Stimulated activated CD4-positive, alpha-beta T cell treated with anti-CD3 and anti-CD28 coated beads, Interleukin-2, amount 100 ng/mL, for 4 hours (primary cell): Measurements from ENCODE around the gene KLF16.

Experiments used
- DNase-seq: peaks from one replicate; pipeline ENCODE4 v3.0.0-alpha.2; 2020; ENCODE audit warnings: low read depth

KLF16 gene

DNA sequence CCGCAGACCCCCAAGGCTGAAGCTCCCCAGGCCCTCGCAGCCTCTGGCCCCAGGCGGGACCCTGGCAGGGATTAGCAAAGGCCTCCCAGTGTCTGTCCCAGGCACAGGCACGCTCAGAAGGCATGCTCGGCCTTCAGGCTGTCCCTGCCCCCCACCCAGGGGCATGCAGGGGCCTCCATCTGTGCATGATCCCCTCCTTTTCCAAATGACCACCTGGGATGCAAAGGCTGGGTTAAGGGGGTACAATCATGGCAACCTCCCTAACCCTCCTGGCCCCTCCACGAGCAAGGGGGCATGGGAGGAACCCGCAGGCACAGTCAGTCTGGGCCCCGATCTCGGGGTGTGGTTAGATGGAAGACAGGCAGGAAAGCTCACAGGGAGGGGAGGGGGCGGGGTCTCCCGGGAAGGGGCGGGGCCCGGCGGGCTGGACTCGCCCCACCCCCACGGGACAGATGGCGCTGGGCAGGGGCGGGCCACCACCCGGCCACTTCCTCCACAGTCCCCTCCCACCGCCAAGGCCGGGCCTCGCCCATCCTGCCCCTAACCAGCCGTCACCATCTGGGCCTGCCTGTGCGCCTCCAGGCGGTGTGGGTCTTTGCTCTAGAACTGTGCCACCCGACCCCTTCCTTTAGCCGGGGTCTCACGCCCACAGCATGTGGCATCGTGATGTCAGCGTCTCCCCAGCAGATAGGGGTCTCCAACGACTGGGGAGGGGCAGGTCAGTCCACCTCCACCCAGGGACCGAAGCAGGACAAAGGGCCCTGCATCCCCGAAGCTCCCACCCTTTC is 8.1 kb downstream of the KLF16 start:
- DNase-seq, result peak; percentile 56

DNA sequence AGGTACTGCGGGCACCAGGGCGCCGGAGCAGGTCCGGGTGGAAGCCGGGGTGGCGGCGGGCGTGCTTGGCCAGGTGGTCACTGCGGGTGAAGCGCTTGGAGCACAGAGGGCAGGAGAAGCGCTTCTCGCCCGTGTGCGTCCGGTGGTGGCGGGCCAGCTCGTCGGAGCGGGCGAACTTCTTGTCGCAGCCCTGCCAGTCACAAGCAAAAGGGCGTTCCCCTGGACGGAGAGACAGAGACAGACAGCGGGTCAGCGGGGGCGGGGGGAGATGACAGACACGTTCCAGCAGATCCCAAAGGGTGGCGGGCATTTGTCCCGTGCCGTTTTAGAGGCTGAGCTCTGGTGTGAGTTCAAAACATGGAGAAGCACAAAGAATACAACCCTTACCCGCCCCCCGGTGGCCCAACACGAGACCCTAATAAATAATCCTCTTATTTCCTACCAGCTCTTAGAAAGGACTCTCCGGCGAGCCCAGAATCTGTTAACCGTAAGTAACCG is 8.8 kb downstream of the KLF16 start:
- DNase-seq, result no peak

DNA sequence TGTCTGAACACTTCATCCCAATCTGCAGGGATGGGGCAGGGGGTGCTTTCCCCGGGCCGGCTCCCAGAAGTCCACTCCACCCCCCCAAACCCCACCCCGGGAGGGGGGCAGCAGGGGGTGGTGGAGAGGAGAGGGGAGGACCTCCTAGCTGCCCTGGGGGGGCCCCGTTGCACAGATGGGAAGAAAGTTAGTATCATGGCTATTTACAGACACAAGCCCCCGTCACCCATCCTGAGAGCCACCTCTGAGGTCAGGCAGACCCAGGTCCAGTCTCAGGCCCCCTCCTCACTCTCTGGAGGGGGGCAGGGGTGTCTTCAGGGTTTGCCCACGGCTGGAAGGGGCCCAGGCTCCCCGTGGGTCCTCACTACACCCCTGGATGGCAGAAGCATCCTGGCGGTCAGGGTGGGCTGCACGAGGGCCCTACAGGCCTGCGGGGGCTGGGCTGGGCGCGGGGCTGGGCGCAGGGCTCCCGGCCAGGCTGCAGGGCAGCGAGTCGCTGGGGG is 9.3 kb downstream of the KLF16 start:
- no peak for DNase-seq

DNA sequence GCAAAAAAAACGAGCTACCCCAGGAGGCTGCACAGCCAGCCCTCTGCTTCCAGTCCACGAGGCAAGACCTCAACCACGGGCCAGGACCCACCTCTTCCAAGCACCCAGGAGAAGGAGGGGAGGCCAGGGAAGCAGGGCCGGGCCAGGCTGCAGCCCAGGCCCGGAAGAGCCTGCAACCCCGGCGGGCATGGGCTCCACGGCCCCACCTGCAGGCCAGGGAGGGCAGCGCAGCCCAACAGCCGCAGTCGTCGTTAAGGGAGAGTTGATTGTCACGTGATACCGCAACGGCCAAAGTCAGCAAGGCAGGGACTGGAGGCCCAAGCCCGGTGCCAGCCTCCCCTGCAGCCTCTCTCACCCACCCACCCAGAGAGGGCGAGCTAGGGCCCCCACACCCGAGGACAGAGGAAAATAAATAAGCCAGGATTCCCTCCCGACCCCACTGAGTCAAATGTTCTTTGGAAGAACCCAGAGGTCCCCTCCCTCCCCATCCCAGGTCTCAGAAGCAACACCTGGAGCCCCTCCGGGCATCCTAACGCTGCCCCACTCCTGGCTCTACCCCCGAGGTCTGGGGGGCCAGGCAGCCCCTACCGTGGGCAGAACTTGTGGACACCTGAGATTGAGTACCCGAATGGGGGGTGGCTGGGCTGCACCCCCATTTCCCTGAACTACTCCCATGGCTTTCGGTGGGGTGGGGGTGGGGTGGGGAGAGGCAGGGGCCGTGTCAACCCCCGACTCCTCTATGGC is 9.9 kb downstream of the KLF16 start:
- DNase-seq, result peak; percentile 63

DNA sequence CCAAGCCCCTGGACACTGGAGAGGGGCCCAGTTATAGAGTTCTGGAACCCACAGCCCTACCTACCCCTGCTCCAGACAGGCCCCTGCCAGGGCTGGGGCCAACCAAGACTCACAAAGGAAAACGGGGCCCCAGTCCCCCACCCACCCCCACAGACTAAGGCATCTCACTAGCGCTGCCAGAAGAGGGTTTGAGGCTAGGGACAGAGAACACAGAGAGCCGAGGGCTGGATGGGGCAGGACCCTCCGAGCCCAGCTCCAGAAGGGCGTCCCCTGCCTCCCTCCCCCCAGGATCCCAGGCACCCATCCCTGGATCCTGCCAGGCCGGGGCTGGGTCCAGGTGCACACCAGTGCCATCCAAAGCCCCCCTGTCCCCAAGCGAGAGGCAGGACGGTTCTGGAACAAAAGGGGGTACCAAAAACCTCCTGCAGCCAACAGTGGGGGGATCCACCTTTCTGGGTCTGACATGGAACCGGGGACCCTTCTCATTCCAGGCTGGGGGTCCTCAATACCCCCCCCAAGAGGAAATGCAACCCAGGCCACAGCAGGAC is 10.7 kb downstream of the KLF16 start:
- no peak for DNase-seq

DNA sequence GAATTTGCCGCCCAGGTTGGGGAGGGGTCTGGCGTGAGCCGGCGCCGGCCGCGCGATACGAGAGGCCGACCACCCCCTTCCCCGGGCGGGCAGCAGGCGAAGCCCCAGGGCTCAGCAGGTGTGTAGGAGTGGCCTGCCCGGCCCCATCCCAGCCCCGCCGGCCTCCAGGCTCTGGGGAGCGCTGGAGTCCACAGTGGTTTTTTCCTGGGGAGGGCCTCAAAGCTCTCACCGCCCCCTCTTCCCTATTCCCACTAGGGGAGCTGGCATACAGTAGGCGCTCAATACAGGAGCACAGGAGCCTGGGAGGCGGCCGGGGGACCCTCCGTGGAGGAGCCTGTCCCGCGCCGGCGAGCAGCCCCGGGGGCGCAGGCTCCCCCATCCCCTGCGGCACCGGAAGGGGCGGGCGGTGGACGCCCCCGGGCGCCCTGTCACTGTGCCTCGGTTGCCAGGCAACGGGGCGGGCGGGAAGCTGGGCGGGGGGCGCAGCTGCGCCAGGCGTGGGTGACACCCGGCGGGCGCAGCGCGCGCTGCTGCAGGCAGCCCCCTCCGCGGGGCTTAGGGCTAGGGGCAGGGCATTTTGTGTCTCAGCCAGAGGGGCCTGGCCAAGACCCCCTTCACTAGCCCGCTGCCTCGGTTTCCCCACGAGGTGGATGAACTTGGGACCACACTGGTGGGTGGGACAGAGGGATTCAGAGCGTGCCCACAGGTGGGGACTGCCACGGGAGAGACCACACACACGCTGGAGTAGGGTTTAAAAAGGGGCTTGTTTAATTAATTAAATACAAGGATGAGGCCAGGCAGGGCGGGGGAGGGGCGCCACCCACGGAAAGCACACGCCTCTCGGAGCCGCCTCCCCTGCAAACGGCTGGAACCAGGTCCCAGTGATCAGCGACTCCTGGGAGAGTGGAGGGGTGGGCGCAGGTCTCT is 11.5 kb downstream of the KLF16 start:
- peak; percentile 83 for DNase-seq

DNA sequence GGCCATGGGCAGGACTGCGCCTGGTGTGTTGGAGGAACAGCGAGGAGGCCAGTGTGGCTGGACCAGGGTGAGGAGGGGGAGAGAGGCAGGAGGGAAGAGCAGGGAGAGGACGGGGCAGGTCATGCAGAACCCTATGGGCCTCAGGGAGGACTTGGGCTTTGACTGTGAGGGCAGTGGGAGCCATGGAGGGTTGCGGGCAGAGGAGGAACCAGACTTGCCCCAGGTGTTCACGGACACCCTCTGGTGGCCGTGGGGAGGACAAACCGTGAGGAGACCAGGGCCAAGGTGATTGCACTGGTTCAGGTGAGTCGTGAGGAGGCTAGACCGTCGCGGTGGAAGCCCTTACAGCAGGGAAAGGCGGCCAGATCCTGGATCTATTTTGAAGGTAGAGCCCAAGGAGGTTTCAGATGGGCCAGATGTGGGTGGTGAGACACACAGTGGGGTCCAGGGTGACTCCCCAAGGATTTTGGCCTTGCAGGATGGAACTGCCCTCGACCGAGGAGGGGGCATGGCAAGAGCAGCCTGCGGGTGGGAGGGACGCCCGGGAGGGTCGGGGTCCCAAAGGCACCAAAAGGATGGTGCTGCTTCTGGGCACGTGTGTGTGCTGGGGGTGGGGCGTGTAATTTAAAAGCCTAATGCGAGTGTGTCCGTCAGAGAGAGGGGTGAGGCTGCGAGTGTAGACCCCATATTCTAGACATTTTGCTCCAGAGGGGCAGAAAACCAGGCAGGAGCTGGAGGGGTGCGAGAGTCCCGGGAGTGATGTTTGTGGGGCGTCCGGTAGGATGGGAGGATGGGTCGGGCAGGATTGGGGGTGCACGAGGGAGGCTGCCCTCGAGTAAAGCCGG is 12.3 kb downstream of the KLF16 start:
- DNase-seq, result no peak

DNA sequence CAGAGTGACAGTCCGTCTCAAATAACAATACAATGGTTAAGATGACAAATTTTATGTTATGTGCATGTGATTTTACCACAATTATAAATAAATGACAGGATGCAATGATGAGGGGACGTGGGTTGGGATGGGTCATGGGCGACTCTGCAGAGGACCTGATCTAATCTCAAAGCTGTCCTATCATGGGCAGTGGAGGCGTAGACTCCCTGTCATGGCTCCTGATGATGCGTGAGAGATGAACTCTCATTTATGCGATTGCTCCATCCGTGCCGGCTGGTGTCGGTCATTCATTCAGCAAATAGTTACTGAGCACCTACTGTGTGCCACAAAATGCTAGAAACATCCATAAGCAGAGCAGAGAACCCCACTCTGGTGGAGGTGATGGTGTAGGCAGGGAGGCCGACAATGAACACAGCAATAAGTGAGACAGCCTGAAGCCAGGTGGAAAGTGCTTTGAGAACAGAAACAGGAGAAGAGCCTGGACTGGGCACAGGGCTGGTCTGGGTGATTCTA is 13.4 kb downstream of the KLF16 start:
- DNase-seq, result no peak

DNA sequence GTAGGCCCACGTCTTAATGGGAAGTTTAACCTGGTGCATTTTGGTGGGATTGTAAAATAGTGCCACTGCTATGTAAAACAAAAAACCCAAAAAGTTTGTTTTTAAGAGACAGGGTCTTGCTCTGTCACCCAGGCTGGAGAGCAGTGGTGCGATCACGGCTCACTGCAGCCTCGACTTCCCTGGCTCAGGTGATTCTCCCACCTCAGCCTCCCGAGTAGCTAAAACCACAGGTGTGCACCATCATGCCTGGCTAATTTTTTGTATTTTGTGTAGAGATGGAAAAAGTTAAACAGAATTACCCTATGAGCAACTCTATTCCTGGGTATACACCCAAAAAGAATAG is 14.3 kb downstream of the KLF16 start:
- DNase-seq, result no peak

DNA sequence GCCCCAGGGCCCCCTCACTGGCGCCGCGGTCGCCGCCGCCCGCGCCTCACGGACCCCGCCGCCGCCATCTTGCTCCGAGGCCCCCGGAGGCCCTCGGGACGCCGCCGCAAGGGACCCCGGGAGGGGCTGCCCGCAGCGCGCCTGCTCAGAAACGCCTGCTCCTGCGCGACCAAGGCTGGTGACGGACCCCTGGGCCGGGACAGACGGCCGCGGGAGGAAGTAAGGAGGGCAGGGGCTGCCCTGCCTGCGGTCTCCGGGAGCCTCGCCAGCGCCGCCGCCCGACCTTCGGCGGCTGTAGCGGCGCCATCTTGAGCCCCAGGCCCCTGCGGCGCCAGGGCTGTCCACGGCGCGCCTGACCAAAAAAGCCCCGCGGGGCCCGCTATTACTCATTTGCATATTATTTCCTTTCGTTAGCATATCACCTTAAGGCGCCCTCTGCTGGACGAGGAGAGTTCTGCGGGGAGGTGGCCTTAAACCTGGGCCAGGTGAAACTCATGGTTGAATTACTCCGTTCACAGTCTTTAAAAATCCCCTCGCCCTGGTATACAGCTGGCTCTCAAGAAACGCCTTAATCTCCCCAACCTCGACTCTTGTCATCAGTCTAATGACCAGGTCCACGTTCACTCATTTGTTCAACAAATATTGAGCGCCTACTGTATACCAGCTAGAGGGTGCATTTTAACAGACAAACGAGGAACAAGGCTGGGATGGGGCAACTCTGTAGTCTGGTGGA is 14.8 kb downstream of the KLF16 start, which contains the start of gene REXO1:
Gene REXO1, minus strand, starts transcription at position 85 of the 733 bp plus-strand sequence. CDS start 125 bp downstream, outside the sequence.
- DNase-seq, result peak; percentile 97

DNA sequence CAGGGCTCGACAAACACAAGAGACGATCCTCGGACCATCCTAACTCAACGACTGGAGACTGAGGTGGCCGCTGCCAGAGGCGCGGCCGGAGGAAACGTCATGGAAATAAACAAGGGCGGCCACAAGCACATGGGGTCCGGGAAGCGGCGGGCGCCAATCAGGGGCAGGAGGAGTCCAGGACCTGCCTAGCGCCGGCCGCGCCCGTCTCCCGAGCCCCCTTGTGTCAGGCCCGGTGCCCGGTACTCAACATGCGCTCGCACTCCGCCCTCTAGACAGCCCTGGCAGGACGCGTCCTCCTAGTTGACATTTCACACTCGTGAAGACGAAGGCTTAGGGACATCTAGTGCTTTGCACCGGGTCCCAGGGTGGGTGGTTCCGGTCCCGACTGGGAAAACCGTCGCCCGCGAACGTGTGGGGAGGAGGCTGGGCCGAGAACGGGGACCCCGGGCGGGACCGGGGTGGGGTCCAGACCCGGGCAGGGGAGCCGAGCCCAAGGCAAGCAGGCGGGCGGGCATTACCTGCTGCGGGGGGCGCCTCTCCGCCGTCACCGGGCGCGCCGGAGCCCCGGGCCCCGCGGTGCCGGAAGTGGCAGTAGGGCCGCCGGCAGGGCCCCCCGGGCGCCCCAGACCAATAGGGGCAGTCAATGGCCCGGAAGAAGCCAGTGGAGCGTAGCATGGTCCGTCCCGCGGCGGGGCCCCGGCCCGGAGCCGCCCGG is 15.5 kb downstream of the KLF16 start:
- DNase-seq, result no peak

DNA sequence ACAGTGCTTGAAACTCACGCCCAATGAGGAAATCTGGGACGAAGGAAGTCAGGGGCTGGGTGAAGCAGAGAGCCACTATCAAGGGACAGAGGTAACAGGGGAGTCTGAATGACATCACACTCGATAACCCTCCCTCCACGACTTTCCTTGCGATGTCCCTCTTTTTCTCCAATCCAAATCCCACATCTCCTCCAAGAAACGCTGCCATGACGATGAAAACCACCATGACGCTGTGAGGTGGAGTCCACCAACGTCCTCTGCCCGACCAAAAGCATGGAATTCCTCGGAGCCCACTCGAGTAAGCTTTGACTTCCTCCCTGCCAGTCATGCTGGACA is 16.1 kb downstream of the KLF16 start:
- no peak for DNase-seq

DNA sequence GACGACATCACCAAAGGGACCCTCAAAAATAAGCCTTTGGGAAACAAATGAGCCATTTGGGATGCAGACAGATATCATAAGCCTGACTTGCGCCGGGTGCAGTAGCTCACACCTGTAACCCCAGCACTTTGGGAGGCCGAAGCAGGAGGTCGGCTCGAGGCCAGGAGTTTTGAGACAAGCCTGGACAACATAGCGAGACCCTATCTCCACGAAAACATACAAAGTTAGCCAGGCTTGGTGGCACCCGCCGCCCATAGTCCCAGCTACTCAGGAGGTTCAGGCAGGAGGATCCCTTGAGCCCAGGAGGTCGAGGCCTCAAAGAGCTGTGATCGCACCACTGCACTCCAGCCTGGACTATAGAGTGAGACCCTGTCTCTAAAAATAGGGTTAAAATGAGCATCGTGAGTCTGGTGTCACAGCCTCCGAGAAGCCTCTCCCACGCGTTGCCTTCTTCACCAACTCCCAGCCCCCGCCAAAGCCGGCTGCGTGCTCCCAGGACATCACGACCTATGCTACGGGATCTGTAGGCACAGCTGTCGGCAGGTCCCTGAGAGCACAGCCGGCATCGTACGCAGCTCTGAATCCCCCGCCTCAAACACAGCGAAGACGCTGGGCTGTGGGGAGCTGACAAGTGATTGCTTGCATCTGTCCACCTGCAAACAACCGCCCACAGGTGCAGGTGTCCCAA is 16.7 kb downstream of the KLF16 start:
- no peak for DNase-seq

DNA sequence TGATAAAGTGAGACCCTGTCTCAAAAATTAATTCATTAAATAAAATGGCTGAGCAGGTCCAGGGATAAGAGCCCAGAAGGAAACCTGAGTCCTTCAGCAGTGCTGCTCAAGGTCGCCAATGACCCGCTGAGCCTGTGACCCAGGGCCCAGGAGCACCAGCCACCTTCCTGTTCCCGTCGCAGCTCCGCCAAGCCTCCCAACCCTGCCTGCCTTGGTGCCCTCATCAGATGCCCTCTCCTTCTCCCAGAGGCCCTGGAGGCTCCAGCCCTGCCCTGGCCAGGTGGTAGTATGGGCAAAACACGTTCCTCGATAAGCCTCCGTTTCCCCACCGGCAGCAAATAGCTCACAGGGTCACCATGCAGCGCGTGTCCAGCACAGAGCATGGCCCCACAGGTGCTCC is 17.7 kb downstream of the KLF16 start:
- no peak for DNase-seq

DNA sequence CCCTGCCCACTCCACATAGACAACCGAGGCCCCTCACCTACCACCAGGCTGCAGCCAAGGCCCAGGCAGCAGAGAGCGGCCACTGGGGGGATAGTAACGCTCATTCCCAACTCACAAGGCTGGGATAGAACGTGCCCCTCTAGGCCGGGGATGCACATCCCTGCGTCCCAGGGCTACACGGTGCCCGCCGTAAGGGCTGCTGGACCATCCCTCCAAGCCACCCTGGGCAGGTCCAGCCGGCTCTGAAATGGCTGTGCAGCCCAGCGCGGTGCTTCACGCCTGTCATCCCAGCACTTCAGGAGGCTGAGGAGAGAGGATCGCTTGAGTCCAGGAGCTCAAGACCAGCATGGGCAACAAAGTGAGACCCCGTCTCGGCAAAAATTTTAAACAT is 18.3 kb downstream of the KLF16 start:
- DNase-seq, result no peak

DNA sequence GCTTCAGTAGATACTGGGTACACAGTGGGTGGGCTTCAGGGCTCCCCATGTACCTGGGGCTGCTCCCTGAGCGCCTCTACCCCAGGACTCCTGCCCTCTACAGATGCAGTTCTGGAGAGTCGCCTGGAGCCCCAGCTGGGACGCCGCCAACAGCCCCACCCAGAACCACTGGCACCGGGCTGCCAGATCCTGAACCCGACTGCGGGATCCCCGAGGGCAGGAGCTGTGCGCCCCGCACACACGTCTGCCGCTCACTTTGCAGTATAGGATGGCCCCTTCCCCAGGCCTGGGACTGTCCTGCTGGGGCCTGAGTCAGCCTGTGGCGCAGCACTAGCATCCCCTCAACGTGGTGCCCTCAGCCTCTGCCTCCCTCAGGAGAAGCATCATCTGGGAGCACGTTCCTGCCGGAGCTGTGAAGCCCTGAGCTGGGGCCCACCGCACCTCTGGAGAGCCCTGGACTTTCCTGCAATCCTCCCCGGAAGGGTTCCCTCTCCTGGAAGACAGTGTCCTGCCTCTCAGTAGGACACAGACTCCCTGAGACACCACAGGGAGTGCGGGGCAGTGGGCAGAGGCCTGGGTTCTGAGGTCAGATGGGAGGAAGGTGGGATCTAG is 18.8 kb downstream of the KLF16 start:
- no peak for DNase-seq

DNA sequence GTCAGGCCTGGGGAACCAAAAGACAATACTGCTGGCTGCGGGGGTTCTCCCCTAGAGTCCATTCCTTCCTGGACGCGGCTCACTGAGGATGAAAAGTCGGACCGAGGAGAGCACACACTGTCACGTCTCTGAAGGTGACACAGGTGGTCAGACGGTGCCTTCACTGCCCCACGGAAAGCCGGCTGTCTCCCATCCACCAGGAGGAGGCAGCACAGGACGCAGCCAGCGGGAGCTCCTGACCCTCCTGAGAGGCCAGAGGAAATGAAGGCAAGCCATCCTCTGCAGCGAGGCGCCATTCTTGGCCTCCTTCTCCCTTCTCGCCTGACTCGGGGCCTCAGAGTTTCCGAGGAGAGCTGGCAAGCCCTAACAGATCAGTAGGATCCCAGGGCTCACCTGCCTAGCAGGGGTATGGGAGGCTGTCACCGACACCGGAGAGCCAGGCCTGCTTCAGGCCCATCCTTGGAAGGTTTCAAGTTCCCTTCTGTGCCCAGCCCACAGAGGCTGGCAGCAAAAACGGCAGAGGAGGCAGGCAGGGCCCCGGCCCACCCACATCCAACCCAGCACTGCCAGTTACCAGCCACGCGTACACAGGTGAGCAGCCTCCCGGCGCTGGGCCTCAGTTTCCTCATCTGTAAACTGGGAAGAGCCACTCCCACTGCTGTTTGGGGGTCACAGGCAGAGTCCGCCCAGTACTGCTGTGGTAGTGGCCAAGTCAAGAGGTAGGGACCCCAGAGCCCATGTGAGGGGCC is 19.6 kb downstream of the KLF16 start:
- DNase-seq, result no peak

DNA sequence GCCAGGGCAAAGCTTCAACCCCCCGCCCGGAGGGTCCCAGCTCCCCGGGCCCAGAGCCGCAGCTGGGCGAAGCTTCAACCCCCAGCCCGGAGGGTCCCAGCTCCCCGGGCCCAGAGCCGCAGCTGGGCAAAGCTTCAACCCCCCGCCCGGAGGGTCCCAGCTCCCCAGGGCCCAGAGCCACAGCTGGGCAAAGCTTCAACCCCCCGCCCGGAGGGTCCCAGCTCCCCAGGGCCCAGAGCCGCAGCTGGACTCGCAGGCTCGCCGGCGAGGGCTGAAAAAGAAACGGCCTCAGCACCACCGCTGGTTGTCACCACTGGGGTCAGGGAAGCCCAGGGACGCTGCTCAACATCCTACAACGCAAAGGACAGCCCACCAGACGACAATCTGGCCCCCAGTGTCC is 20.3 kb downstream of the KLF16 start:
- DNase-seq, result no peak
